Measurements from ENCODE around the gene STXBP1. TPM values are rescaled to one million over a fixed set of nuclear protein-coding genes. Genes with fewer than 3 reads are reported as not detected.

The STXBP1 gene
- total and polyA plus RNA-seq, 2 of the 4 experiments (the other 2 are of a cell fraction), result 15.8 to 22.6 TPM

GRCh38 chr9:127717766-127718165 lies 105.7 kb downstream of the STXBP1 start:
- no peak overlapping the region for H4K91ac ChIP-seq (ENCODE audit: insufficient read depth, low read depth, low read length)
- no peak overlapping the region for H3K23ac ChIP-seq (ENCODE audit: low read depth, low read length)
- H3K14ac ChIP-seq (replicated peaks; ENCODE audit: low read depth, low read length), result no peak overlapping the region
- in situ Hi-C loops (cut with MboI; ENCODE audit: low sequenced_read_pairs) (no loop called here), intact Hi-C loops (cut with micrococcal nuclease) (no loop called here), dilution Hi-C loops (cut with HindIII; ENCODE audit: low sequenced_read_pairs, unreplicated experiment) (no loop called here)
- peaks cover 4% of the 10 kb centered on the region for H4K20me1 ChIP-seq (ENCODE audit: insufficient read depth, low read length)
- H2AFZ ChIP-seq (replicated peaks; ENCODE audit: low read length, poor library complexity), result no peak overlapping the region
- no peak overlapping the region for H2BK15ac ChIP-seq (ENCODE audit: low read depth, low read length)
- 60% methylated on average over 1 of the region's 5 CpGs; no CpG with 5 or more reads in 1 of the 2 experiments for WGBS, 2 experiments (ENCODE audit: extremely low coverage in 2 of 2, insufficient read length in 1 of 2)
- DNase-seq, result no peak
- BruUV-seq (replicated peaks), result no TSS peak
- no peak overlapping the region for H4K8ac ChIP-seq (ENCODE audit: low read depth in 2 of 2, low read length in 2 of 2)
- H3K27me3 ChIP-seq (ENCODE audit: control insufficient read depth, insufficient read depth, low read length), result peaks cover 4% of the 10 kb centered on the region; the same call in 1 of the 2 replicates
- no peak overlapping the region for H3K9ac ChIP-seq (ENCODE audit: low read depth, low read length)
- ChIA-PET CTCF (no interaction called here), POLR2A (ENCODE audit: unreplicated experiment) (no interaction called here)
- no peak overlapping the region for H2AK9ac ChIP-seq (replicated peaks; ENCODE audit: low read depth, low read length, poor library complexity)
- no peaks in the 10 kb centered on the region for H3K9me3 ChIP-seq (ENCODE audit: control insufficient read depth, insufficient read depth, low read length)
- no peak overlapping the region for H3K18ac ChIP-seq (ENCODE audit: low read depth, low read length)
- H3K4ac ChIP-seq (ENCODE audit: low read depth, low read length), result no peak overlapping the region
- no peak overlapping the region for H2AK5ac ChIP-seq (ENCODE audit: low read depth, low read length)
- H2BK5ac ChIP-seq (ENCODE audit: low read depth, low read length, poor library complexity, severe bottlenecking), result no peak overlapping the region
- H2BK20ac ChIP-seq (ENCODE audit: low read depth, low read length), result no peak overlapping the region
- H4K5ac ChIP-seq (ENCODE audit: low read depth, low read length), result no peak overlapping the region
- H3K9me1 ChIP-seq (ENCODE audit: insufficient read depth, low read length), result no peaks in the 10 kb centered on the region; the same call in 1 of the 2 replicates
- no peak overlapping the region for H2BK120ac ChIP-seq (ENCODE audit: low read depth, low read length)
- no peak overlapping the region for H3K27ac ChIP-seq (ENCODE audit: insufficient read depth, low read length)
- no peaks in the 10 kb centered on the region for H3K36me3 ChIP-seq (ENCODE audit: control insufficient read depth, insufficient read depth, low read length)
- ATAC-seq (ENCODE audit: low read depth), result no peak
- no peak overlapping the region for H3K4me2 ChIP-seq (ENCODE audit: low read depth, low read length)
- H3K4me3 ChIP-seq (ENCODE audit: insufficient read depth, low read depth, low read length), result no peak overlapping the region
- TF ChIP-seq CTCF (conservative IDR thresholded peaks at IDR 0.05; ENCODE audit: low read depth, low read length) (no peak), MAFK (IDR thresholded peaks at IDR 0.05; ENCODE audit: low read depth, low read length) (no peak), CHD1 (IDR thresholded peaks at IDR 0.05; ENCODE audit: low read depth, low read length) (no peak), POLR2A (IDR thresholded peaks at IDR 0.05; ENCODE audit: low read depth, low read length) (no peak), USF2 (IDR thresholded peaks at IDR 0.05; ENCODE audit: low read depth, low read length) (no peak), MAZ (IDR thresholded peaks at IDR 0.05; ENCODE audit: borderline replicate concordance, low read depth, low read length) (no peak), ELK1 (IDR thresholded peaks at IDR 0.05; ENCODE audit: borderline replicate concordance, low read depth, low read length) (no peak), RFX5 (IDR thresholded peaks at IDR 0.05; ENCODE audit: low read depth, low read length) (no peak), RCOR1 (IDR thresholded peaks at IDR 0.05; ENCODE audit: insufficient replicate concordance, low read length) (no peak), BHLHE40 (IDR thresholded peaks at IDR 0.05; ENCODE audit: low read depth, low read length) (no peak)
- H3K4me1 ChIP-seq (ENCODE audit: control insufficient read depth, insufficient read depth, low read length), result peaks cover 7% of the 10 kb centered on the region
- no peak overlapping the region for H3K56ac ChIP-seq (ENCODE audit: extremely low read depth, insufficient read depth, low read length)
- H3K79me1 ChIP-seq (ENCODE audit: low read depth in 1 of 2, low read length in 2 of 2), result peaks cover 2 to 12% of the 10 kb centered on the region in 2 experiments; a peak in 3 of 4 replicates
